Nephron progenitor cell (in vitro differentiated cells): ENCODE data around the gene SLC25A18.

Experiments used
- DNase-seq: peaks from one replicate; pipeline ENCODE4 v3.0.0; 2021
- H3K27ac Mint-ChIP-seq: 2 replicates; pipeline ENCODE4 v1.8.0; 2021; ENCODE audit warnings: mild to moderate bottlenecking, moderate library complexity, mixed read lengths
- H3K27me3 Mint-ChIP-seq: 2 replicates; pipeline ENCODE4 v1.8.0; 2021; ENCODE audit warnings: mild to moderate bottlenecking, low read depth, mixed read lengths; ENCODE audit not compliant: poor library complexity
- H3K36me3 Mint-ChIP-seq: 2 replicates; pipeline ENCODE4 v1.8.0; 2021; ENCODE audit warnings: low read depth, mixed read lengths
- H3K4me1 Mint-ChIP-seq: 2 replicates; pipeline ENCODE4 v1.8.0; 2021; ENCODE audit warnings: mixed read lengths
- H3K4me3 Mint-ChIP-seq: 2 replicates; pipeline ENCODE4 v1.8.0; 2021; ENCODE audit warnings: mild to moderate bottlenecking, moderate library complexity, mixed read lengths
- H3K9me3 Mint-ChIP-seq: 2 replicates; pipeline ENCODE4 v1.8.0; 2021; ENCODE audit warnings: mild to moderate bottlenecking, moderate library complexity, mixed read lengths
- CTCF ChIP-seq: fragments of 200-600 bp; sonication (generic); IDR thresholded peaks from 2 replicates; pipeline ENCODE4 v1.5.0; 2021; ENCODE audit warnings: antibody characterized with exemption

The SLC25A18 gene

GRCh38 chr22:17589810-17590375, 26.6 kb downstream of the SLC25A18 start:
- peak overlapping the region; percentile 90 for H3K27ac Mint-ChIP-seq

DNA sequence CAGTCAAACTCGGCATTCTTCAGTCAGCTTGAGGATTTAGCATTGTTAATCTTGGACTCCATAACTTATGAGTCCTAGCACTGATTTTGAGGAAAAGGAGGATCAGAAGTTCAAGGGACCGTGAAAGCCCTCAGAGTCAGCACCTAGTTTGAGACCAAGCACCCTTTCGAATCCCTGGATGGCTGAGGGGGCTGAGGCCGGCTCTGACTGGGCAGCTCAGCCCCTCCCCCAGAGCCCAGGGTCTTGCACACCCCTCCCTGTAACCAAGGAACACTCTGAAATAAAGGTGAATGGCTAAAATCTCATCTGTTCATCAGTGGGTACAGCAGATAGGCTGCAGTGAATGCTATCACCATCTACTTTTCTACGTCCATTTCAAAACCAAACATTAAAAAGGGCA, 27.3 kb downstream of the SLC25A18 start:
- Mint-ChIP-seq H3K4me1 (peaks cover 5% of the 10 kb centered on the region), H3K4me3 (no peak overlapping the region), H3K9me3 (no peaks in the 10 kb centered on the region), H3K27ac (peak overlapping the region; percentile 90), H3K27me3 (no peaks in the 10 kb centered on the region), H3K36me3 (peaks cover 46% of the 10 kb centered on the region)
- no peak for DNase-seq
- TF ChIP-seq CTCF = no peak

More at GRCh38 chr22:17589810-17590375, 26.6 kb downstream of the SLC25A18 start:
- no peak overlapping the region for H3K4me3 Mint-ChIP-seq
- DNase-seq = no peak
- no peaks in the 10 kb centered on the region for H3K9me3 Mint-ChIP-seq
- peaks cover 40% of the 10 kb centered on the region for H3K36me3 Mint-ChIP-seq
- H3K27me3 Mint-ChIP-seq = no peaks in the 10 kb centered on the region
- H3K4me1 Mint-ChIP-seq = peaks cover 5% of the 10 kb centered on the region
- TF ChIP-seq CTCF = no peak

GRCh38 chr22:17592201-17592600, 28.9 kb downstream of the SLC25A18 start:
- H3K4me3 Mint-ChIP-seq = no peak overlapping the region

DNA sequence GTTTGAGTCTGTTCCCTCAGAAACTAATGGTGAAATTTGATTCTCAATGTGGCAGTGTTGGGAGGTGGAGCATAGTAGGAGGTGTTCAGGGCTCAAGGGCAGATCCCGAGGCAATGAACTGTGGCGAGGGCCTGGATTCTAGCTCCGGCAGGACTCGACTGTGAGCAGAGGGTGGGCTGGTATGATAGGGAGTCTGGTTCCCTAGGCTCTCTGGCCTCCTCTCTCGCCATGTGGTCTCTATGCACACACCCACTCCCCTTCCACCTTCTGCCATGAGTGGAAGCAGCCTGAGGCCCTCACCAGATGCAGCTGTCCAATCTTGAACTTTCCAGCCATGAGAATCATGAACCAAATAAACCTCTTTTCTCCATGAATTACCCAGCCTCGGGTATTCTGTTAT, 32.9 kb downstream of the SLC25A18 start:
- no peak overlapping the region for H3K4me3 Mint-ChIP-seq
- no peak for TF ChIP-seq CTCF
- peaks cover 79% of the 10 kb centered on the region for H3K36me3 Mint-ChIP-seq
- no peak for DNase-seq
- peaks cover 8% of the 10 kb centered on the region for H3K9me3 Mint-ChIP-seq
- peaks cover 5% of the 10 kb centered on the region for H3K4me1 Mint-ChIP-seq
- peak overlapping the region; percentile 51 for H3K27ac Mint-ChIP-seq
- H3K27me3 Mint-ChIP-seq = no peaks in the 10 kb centered on the region

More at GRCh38 chr22:17592201-17592600, 28.9 kb downstream of the SLC25A18 start:
- peaks cover 9% of the 10 kb centered on the region for H3K4me1 Mint-ChIP-seq
- peak overlapping the region; percentile 69 for H3K27ac Mint-ChIP-seq
- H3K27me3 Mint-ChIP-seq = no peaks in the 10 kb centered on the region
- no peak for TF ChIP-seq CTCF
- peaks cover 63% of the 10 kb centered on the region for H3K36me3 Mint-ChIP-seq
- DNase-seq = no peak
- peaks cover 8% of the 10 kb centered on the region for H3K9me3 Mint-ChIP-seq

DNA sequence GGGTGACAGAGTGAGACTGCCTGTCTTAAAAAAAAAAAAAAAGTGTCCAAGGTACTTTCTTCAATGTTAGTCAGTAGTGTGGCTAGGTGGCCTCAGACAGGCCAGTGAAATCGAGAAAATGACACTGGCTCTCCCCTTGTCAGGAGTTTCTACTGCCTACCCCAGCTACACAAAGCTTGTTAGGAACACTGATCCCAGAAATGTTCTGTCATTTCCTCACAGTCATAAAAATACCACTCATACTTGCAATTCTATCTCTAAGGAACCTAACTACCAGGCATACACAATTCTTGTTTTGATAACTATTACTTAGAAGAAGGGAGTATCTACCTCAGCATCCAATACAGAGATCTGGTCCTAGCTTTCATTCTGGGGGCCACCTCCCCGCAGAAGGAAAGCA, 33.9 kb downstream of the SLC25A18 start:
- Mint-ChIP-seq H3K27ac (no peak overlapping the region), H3K27me3 (no peaks in the 10 kb centered on the region), H3K4me3 (no peak overlapping the region), H3K9me3 (peaks cover 8% of the 10 kb centered on the region), H3K36me3 (peaks cover 69% of the 10 kb centered on the region), H3K4me1 (peaks cover 5% of the 10 kb centered on the region)
- DNase-seq = no peak
- TF ChIP-seq CTCF = no peak

DNA sequence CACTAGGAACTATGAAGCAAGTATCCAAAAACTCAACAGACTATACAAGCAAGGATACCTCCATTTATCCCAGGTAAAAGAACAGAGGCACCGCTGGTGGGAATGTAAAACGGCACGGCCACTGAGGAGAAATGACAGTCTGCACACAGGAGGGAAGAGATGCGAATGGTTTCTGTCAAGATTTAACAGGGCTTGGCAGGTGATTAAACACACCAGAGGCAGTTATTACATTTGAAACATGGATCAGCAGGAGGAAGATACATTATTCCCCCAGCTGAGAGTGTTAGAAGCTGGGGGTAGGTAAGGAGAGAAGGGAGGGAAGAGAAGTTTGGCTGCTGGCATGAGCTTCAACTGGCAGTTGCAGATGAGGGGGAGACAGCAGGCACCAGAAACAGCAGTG, 35.0 kb downstream of the SLC25A18 start:
- no peak overlapping the region for H3K27ac Mint-ChIP-seq
- peaks cover 5% of the 10 kb centered on the region for H3K4me1 Mint-ChIP-seq
- H3K27me3 Mint-ChIP-seq = no peaks in the 10 kb centered on the region
- TF ChIP-seq CTCF = no peak
- peaks cover 60% of the 10 kb centered on the region for H3K36me3 Mint-ChIP-seq
- peaks cover 8% of the 10 kb centered on the region for H3K9me3 Mint-ChIP-seq
- no peak overlapping the region for H3K4me3 Mint-ChIP-seq
- no peak for DNase-seq
